SK-N-MC (cell line): ENCODE data around the gene ALDH3B2.

Source experiments
- EZH2 ChIP-seq: fragments of 200-600 bp; sonication (generic); IDR thresholded peaks from one replicate; pipeline ENCODE4 v1.6.1; 2017; ENCODE audit warnings: antibody characterized with exemption
- POLR2AphosphoS5 ChIP-seq: IDR thresholded peaks from 2 replicates; pipeline ENCODE4 v1.6.1; 2012; ENCODE audit warnings: mild to moderate bottlenecking, low read depth, low read length, borderline replicate concordance

GRCh38 chr11:67694875-67695555, 20.6 kb upstream of the ALDH3B2 start:
- TF ChIP-seq EZH2 = no peak
- no peak for TF ChIP-seq POLR2AphosphoS5
